Stimulated activated CD4-positive, alpha-beta T cell treated with anti-CD3 and anti-CD28 coated beads, Interleukin-15, amount 100 ng/mL, for 1 hour (primary cell): Measurements from ENCODE around the gene TMEM272.

Experiments
- DNase-seq, 2 donors: peaks; one replicate each; pipeline ENCODE4 v3.0.0-alpha.2; 2020; ENCODE audit warnings: low read depth in 1 of 2, low spot score in 1 of 2

Gene TMEM272

GRCh38 chr13:51856027-51856736 is 11.2 kb upstream of the TMEM272 start:
- DNase-seq, result no peak

- DNase-seq, result no peak
These were observed 4.4 kb upstream of the TMEM272 start for GRCh38 chr13:51849145-51850101.

DNA sequence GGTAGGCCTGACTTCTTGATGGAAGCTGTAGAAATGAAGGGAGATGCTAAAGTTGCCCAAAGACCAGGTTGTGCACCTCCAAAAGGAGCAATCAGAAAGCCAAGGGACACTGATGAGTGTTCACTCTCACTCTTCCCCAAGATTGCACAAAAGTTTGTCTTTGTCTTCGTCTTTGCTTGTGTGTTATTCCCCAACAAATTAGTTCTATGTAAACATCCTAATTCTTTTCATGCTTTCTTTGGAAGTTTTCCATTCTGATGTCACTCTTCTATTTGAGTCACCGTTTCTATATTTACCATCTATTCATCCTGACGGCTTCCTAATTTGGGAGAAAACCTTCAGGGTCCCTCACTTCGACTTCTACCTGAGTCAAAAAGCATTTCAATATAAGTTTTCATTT is 3.7 kb upstream of the TMEM272 start:
- DNase-seq, result no peak

DNA sequence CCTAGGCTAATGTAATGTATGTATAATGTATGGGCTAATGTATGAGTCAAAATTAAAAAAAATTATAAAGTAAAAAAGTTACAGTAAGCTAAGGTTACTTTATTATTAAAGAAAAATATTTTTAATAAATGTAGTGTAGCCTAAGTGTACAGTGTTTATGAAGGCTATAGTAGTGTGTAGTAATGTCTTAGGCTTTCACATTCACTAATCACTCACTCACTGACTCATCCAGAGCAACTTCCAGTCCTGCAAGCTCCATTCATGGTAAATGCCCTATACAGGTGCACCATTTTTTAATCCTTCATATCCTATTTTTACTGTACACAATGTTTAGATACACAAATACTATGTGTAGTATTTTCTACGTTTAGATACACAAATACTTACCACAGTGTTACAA is 1.8 kb upstream of the TMEM272 start:
- no peak for DNase-seq

DNA sequence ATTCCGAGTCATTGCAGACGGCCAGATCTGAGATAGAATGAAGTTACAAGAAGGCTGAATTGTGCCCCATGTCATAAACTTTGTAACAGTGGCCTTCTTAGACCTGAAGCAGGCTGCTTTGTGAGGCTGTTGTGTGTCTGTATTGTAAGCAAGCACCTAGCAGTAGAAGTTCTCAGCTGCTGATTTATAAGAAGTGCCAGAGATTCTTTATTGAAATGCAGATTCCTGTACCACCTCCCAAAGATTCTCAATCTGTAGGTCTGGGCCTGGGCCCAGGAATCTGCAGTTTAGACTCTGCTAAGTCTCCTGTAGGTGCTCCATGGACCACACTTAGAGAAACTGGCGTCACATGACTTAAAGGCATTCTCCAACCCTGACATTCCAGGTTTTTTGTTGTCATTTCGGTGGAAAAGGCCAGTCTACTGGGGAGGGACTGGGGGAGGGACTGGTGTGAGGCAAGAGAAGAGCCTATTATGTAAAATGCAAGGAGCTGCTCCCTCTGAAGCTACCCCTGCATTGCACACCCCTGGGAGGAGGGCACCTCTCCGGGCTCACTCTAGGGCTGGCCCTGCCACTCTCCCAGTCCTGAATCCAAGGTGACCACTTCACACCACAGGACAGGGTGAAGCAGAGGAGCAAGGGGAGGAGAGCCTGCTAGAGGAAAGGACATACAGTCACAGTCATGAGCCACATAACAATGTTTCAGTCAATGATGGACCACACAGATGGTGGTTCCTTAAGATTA is 769 bp upstream of the TMEM272 start:
- no peak for DNase-seq

- DNase-seq, result no peak
These were observed 1.4 kb downstream of the TMEM272 start for GRCh38 chr13:51843529-51843928.

GRCh38 chr13:51841732-51842131 is 3.2 kb downstream of the TMEM272 start:
- no peak for DNase-seq

GRCh38 chr13:51840917-51841316 is 4.1 kb downstream of the TMEM272 start:
- no peak for DNase-seq

GRCh38 chr13:51839711-51840540 is 5.1 kb downstream of the TMEM272 start:
- no peak for DNase-seq

DNA sequence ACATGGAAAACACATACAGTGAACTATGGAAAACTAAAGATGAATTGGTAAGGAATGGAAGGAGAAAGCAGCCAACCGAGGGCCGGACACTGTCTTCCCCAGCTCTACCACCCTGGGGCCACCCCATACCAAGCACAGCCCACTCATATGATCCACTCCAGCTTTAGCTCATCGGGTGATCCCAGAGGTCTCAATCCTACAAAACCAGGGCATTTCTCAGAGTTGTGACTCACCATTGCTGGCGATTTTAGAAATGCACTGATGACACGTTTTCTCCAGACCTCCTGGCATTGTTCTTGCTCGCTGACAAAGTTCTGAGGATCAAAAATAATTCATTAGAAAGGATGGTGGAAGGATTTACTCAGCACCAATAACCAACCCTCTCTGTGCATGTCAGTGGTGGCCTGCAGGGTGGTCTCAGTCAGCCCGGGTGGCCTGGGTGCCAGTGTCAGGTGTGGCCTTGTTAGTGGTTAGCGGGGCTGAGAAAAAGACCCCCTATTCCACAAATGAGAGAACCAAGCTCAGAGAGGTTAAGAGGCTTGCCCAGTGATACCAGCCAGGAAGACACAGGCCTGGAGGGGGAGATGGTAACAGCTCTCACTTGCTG is 6.6 kb downstream of the TMEM272 start:
- DNase-seq, result no peak

GRCh38 chr13:51837016-51837415 is 8.0 kb downstream of the TMEM272 start:
- DNase-seq, result no peak

DNA sequence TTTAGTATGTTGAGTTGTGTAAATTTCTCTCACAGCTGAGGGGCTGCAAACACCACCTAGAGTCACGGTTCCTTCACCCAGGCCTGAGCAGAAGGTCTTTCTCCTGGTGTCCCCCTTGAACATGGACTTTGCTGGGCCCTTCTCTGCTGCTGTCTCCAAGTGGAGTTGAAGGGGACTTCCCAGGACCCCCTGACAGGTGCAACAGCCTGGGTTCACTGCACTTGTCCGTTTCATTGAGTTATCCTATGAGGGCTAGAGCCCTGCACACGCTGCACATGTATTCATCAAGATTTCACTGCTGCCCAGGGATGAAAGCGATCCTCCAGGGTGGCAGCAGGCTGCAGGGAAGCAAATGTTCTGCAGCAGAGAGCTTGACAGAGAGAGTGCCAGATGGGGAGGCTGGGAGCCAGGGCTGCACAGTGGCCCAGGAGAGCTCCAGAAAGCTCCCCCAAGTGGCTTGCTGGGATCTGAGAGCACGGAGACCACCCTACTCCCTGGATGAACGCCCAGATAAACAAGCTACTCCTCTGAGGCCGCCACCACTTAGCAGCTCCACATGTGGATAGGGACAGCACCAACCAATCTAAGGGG is 10.3 kb downstream of the TMEM272 start:
- no peak for DNase-seq

- DNase-seq, result no peak
These were observed 11.0 kb downstream of the TMEM272 start for GRCh38 chr13:51833980-51834379.

DNA sequence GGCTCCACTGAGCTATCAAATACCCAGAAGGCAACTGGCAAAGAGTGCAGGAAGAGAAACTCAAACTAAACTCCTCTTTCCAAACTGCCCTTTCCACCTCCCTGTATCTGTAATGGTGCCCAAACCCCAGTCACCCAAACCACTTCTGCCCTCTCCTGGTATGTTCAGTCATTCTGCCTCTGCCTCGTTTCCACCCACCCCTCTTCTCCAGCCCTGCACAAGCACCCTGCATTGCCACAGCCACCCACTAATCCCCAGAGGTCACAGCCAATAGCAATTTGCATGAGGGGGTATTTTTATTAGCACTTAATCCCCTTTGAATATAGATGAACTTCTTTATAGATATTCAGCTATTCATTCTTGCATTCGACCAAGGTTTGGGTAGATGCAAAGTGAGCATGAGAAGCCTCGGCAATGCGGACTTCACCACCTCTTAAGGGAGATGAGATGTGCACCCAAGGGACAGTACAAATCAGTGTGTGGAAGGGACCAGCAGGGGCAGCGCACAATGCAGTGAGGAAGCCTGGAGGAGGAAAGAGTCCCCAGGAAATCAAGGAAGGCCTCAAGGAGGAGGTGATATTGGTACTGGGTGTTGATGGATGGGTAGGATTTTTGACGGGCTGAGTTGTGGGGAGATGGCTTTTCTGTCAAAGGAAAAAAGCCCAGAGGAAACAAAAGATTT is 12.4 kb downstream of the TMEM272 start:
- no peak for DNase-seq

GRCh38 chr13:51831519-51831918 is 13.5 kb downstream of the TMEM272 start:
- DNase-seq, result no peak

- DNase-seq, result no peak
These were observed 15.4 kb downstream of the TMEM272 start for GRCh38 chr13:51829568-51829899.

DNA sequence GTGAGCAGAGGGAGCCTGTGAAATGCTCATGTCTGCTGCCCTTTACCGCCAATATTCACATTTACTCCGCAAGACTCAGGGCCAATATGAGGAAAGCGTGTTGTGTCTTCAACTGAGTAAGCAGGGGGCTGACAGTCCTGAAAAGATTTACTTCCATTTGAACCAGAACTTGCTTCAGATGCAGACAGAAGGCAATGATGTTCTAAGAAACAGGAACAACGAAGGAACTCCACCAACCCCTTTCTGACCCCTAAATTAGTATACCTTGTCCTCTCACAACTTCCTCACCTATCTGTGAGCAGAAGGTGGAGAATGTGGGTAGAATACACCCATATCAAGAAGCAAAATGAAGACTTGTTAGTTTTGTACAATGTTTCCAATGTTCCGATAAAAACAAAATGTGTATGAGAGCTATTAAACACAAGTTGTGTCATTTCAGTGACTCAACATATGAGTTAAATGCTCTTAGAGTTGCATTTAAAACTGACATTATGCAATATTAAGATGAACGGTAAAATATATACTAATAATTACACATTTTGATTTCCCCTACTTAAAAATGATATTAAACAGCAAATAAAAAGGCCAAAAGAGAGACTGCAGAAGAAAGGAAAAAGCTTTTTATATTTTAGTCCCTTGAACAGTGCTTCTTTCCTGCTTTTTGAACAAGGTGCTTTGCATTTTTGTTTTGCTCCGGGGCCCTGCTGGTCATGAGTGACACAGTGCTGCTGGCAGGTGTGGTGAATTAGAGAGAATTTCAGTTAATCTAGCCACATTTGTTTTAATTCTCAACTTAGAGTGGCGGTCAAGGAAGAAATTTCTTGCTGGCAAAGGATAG is 16.0 kb downstream of the TMEM272 start:
- DNase-seq, result no peak

GRCh38 chr13:51827254-51827653 is 17.7 kb downstream of the TMEM272 start:
- DNase-seq, result no peak

GRCh38 chr13:51826606-51827005 is 18.4 kb downstream of the TMEM272 start:
- DNase-seq, result no peak
